K562 (cell line): ENCODE results near the gene HELZ. TPM values are rescaled to one million over a fixed set of nuclear protein-coding genes. Genes with fewer than 3 reads are reported as not detected.
A peak's percentile ranks its signal among the peaks of the same experiment; 100 is the strongest.

Source experiments
- ATAC-seq: fragments of 200-7000 bp; cut with Tn5 transposase; 3 replicates; pipeline ENCODE4 v1.9.1; 2020; ENCODE audit warnings: moderate library complexity
- BruUV-seq: library from RNA; stranded (reverse); fragments of 400-500 nt; replicated peaks from 2 replicates; lab custom pipeline; 2021; lab: Mats Ljungman, UMichigan
- CTCF ChIA-PET: fragments of 300-600 bp; formaldehyde crosslinking; extraction: SDS; loops from one replicate; lab custom pipeline; 2021; ENCODE audit warnings: low intra/inter-chr PET ratio; lab: Yijun Ruan, JAX
- POLR2A ChIA-PET: fragments of 300-600, 350-650 bp; sonication (Branson Sonifier 250); formaldehyde crosslinking; extraction: SDS; loops from one replicate; lab custom pipeline; 2021; ENCODE audit warnings: antibody characterized with exemption, inconsistent platforms; lab: Yijun Ruan, JAX
- DNase-seq, 4 experiments: peaks; one replicate each; pipeline versions ENCODE4 v3.0.0 to v3.0.0-alpha.2; 2011 to 2018; ENCODE audit warnings: low spot score in 3 of 4, mixed read lengths in 3 of 4; ENCODE audit errors: extremely low read depth in 1 of 4
- FAIRE-seq: peaks from 2 replicates; lab custom pipeline; 2011; peaks lifted over from hg19 to GRCh38; lab: Jason Lieb, UNC
- H2AFZ ChIP-seq: 2 replicates; pipeline ENCODE4 v1.6.0; 2011; ENCODE audit warnings: low read depth, low read length, control low read depth, inconsistent platforms
- H3K27ac ChIP-seq: fragments of 200-600 bp; 3 replicates; pipeline ENCODE4 v1.8.0; 2011; ENCODE audit warnings: low read depth, mild to moderate bottlenecking, control low read depth, inconsistent platforms, low read length, moderate library complexity, mixed read lengths; ENCODE audit errors: extremely low read depth
- H3K27me3 ChIP-seq, 2 experiments: fragments of 300-600 bp in 1 of 2; 2 replicates in 1 of 2; 3 replicates in 1 of 2; pipeline versions ENCODE4 v1.6.0 to v1.8.0; 2011; ENCODE audit warnings: inconsistent platforms in 2 of 2, low read length in 2 of 2, mild to moderate bottlenecking in 1 of 2, mixed read lengths in 1 of 2, moderate library complexity in 1 of 2; ENCODE audit not compliant: control insufficient read depth in 2 of 2, insufficient read depth in 2 of 2
- H3K36me3 ChIP-seq: fragments of 300-600 bp; 3 replicates; pipeline ENCODE4 v1.8.0; 2011; ENCODE audit warnings: mild to moderate bottlenecking, low read length, inconsistent platforms; ENCODE audit not compliant: control insufficient read depth, insufficient read depth
- H3K4me1 ChIP-seq, 2 experiments: fragments of 200-600 bp in 1 of 2; replicated peaks in 1 of 2; 2 replicates in 1 of 2; 3 replicates in 1 of 2; pipeline versions ENCODE4 v1.5.1 to v1.8.0; 2011; ENCODE audit warnings: inconsistent platforms in 2 of 2, low read length in 2 of 2, mild to moderate bottlenecking in 1 of 2, mixed read lengths in 1 of 2, moderate library complexity in 1 of 2; ENCODE audit not compliant: control insufficient read depth in 2 of 2, insufficient read depth in 2 of 2
- H3K4me2 ChIP-seq: 2 replicates; pipeline ENCODE4 v1.6.1; 2011; ENCODE audit warnings: low read length, control low read depth, inconsistent platforms, mixed read lengths; ENCODE audit not compliant: insufficient read depth
- H3K4me3 ChIP-seq: fragments of 200-600 bp; sonication (generic), shearing (Covaris generic); 2 replicates; pipeline ENCODE4 v1.5.1; 2016; ENCODE audit warnings: control low read depth, inconsistent platforms
- H3K79me2 ChIP-seq: fragments of 200-600 bp; 3 replicates; pipeline ENCODE4 v1.8.0; 2011; ENCODE audit warnings: low read length, inconsistent platforms; ENCODE audit not compliant: control insufficient read depth, insufficient read depth
- H3K9ac ChIP-seq, 2 experiments: 2 replicates each; pipeline versions ENCODE4 v1.6.0 to v1.6.1; 2011; ENCODE audit warnings: low read depth in 2 of 2, low read length in 2 of 2, control low read depth in 1 of 2, inconsistent platforms in 1 of 2, mild to moderate bottlenecking in 1 of 2, mixed read lengths in 1 of 2; ENCODE audit not compliant: insufficient read depth in 1 of 2
- H3K9me1 ChIP-seq: one replicate; pipeline ENCODE4 v1.6.0; 2011; ENCODE audit warnings: inconsistent platforms, mild to moderate bottlenecking, low read length, moderate library complexity; ENCODE audit not compliant: control insufficient read depth, insufficient read depth
- H3K9me3 ChIP-seq: replicated peaks from 2 replicates; pipeline ENCODE4 v1.5.1; 2011; ENCODE audit warnings: low read depth, low read length, inconsistent platforms; ENCODE audit not compliant: control insufficient read depth, insufficient read depth
- H4K20me1 ChIP-seq: replicated peaks from 2 replicates; pipeline ENCODE4 v1.6.1; 2011; ENCODE audit warnings: low read length, inconsistent platforms, mixed read lengths; ENCODE audit not compliant: control insufficient read depth, insufficient read depth
- CEBPB ChIP-seq: fragments of 450-650 bp; IDR thresholded peaks from 2 replicates; pipeline ENCODE4 v1.6.1; 2016; ENCODE audit warnings: missing genetic modification characterization, missing compliant biosample characterization
- CEBPG ChIP-seq, 3 experiments: fragments of 200-800 bp in 1 of 3; sonication (Bioruptor generic) in 1 of 3; sonication (generic) in 1 of 3; formaldehyde crosslinking in 1 of 3; IDR thresholded peaks in 2 of 3; conservative IDR thresholded peaks in 1 of 3; 2 replicates each; pipeline versions ENCODE4 v1.6.1 to v1.8.0; 2016 to 2022; ENCODE audit warnings: missing compliant biosample characterization in 2 of 3, missing genetic modification characterization in 2 of 3, mild to moderate bottlenecking in 1 of 3, missing genetic modification reagents in 1 of 3
- EHMT2 ChIP-seq: fragments of 450-650 bp; IDR thresholded peaks from 2 replicates; pipeline ENCODE4 v1.6.1; 2018; ENCODE audit warnings: antibody characterized with exemption
- EZH2 ChIP-seq: IDR thresholded peaks from 2 replicates; pipeline ENCODE4 v1.6.1; 2012; ENCODE audit warnings: low read depth, mild to moderate bottlenecking, inconsistent platforms, low read length, borderline replicate concordance
- HNRNPLL ChIP-seq: fragments of 200-400 bp; formaldehyde crosslinking; IDR thresholded peaks from 2 replicates; pipeline ENCODE4 v1.6.1; 2017; ENCODE audit warnings: low read length, low read depth, mild to moderate bottlenecking; ENCODE audit not compliant: poor library complexity, severe bottlenecking
- HOXB6 ChIP-seq: fragments of 250-450 bp; sonication (Bioruptor Pico); IDR thresholded peaks from 2 replicates; pipeline ENCODE4 v1.5.1; 2022; ENCODE audit warnings: mild to moderate bottlenecking, borderline replicate concordance
- ILF3 ChIP-seq: fragments of 450-650 bp; IDR thresholded peaks from 2 replicates; pipeline ENCODE4 v1.6.1; 2018; ENCODE audit warnings: antibody characterized with exemption, mild to moderate bottlenecking, moderate library complexity, borderline replicate concordance
- MECOM ChIP-seq: fragments of 250-450 bp; sonication (Bioruptor Pico); IDR thresholded peaks from 2 replicates; pipeline ENCODE4 v1.8.0; 2022; ENCODE audit warnings: inconsistent platforms
- MIER1 ChIP-seq: fragments of 450-650 bp; IDR thresholded peaks from 2 replicates; pipeline ENCODE4 v1.6.1; 2016; ENCODE audit warnings: antibody characterized with exemption, mild to moderate bottlenecking, low read depth
- U2AF1 ChIP-seq: fragments of 200-400 bp; formaldehyde crosslinking; optimal IDR thresholded peaks from 2 replicates; pipeline ENCODE3; 2017; ENCODE audit warnings: mild to moderate bottlenecking, low read depth, low read length, moderate library complexity
- ZNF124 ChIP-seq: sonication (generic); formaldehyde crosslinking; IDR thresholded peaks from 2 replicates; pipeline ENCODE4 v1.8.1; 2022; ENCODE audit warnings: missing genetic modification reagents
- ZNF408 ChIP-seq: fragments of 250-450 bp; sonication (Bioruptor Pico); IDR thresholded peaks from 2 replicates; pipeline ENCODE4 v1.4.0; 2020; ENCODE audit warnings: low read depth, mild to moderate bottlenecking, moderate library complexity
- WGBS: fragments of 100-300 bp; shearing (Covaris generic); methylation state at CpG from one replicate; pipeline ENCODE4 v1.1.6; 2016; ENCODE audit warnings: low coverage, mixed read lengths; ENCODE audit not compliant: insufficient coverage; ENCODE audit errors: missing lambda C conversion rate; 5-methylcytosine and 5-hydroxymethylcytosine counted together
- in situ Hi-C: fragments of 300-500 bp; cut with MboI; formaldehyde crosslinking; loops from 4 replicates; pipeline ENCODE4 v1.15.0; 2018; ENCODE audit warnings: inconsistent platforms, mixed read lengths
- intact Hi-C: fragments of 100-400 bp; cut with micrococcal nuclease; formaldehyde crosslinking; loops from 2 replicates; pipeline ENCODE4 v1.14.2; 2022
- polyA plus RNA-seq, 8 experiments: library from polyadenylated mRNA; depleted of rRNA in 4 of 8; stranded (reverse) in 5 of 8; unstranded in 3 of 8; fragments of >200 nt; fragmentation: Nextera tagmentation in 2 of 8; fragmentation: Illumina TruSeq in 1 of 8; extraction: Ambion mirVana in 2 of 8; extraction: Trizol in 1 of 8; gene quantifications; 2 replicates each; pipeline versions ENCODE4 v1.2.1 to v1.2.3, GENCODE V29; 2011 to 2014; ENCODE audit warnings: inconsistent platforms in 1 of 8, missing spikeins in 1 of 8
- total RNA-seq, 7 experiments: library from RNA; depleted of rRNA in 6 of 7; stranded (reverse); fragments of >200 nt in 6 of 7; fragmentation: Illumina TruSeq in 2 of 7; extraction: Trizol in 2 of 7; gene quantifications; 2 replicates each; pipeline versions ENCODE4 v1.2.1 to v1.2.3, GENCODE V29; 2011 to 2021; ENCODE audit warnings: low replicate concordance in 1 of 7
- TF ChIP-seq, protein P1 (sequence below): sonication (generic); formaldehyde crosslinking; IDR thresholded peaks from 2 replicates; pipeline ENCODE4 v1.8.0; 2022; ENCODE audit warnings: missing genetic modification reagents, mild to moderate bottlenecking, borderline replicate concordance
- TF ChIP-seq, protein P2 (sequence below): IDR thresholded peaks from 2 replicates; pipeline ENCODE4 v1.6.1; 2012; ENCODE audit warnings: low read depth, low read length, improper control_type of control experiment, borderline replicate concordance

Gene HELZ
- total and polyA plus RNA-seq, 9 of the 15 experiments (the other 6 are each of a cell fraction or from before 2014, with no cell fraction given) = 5.2 to 39.8 (median 17.3) TPM

- H3K36me3 ChIP-seq = peaks cover 55% of the 10 kb centered on the region
- H3K9me3 ChIP-seq = no peaks in the 10 kb centered on the region
- no peak overlapping the region for H3K27ac ChIP-seq
- 68% methylated on average over 2 of the region's 2 CpGs for WGBS
- H3K4me2 ChIP-seq = no peak overlapping the region
- DNase-seq (no peak), FAIRE-seq (no peak), ATAC-seq (no peak)
- intact Hi-C loops = no loop called here
- H2AFZ ChIP-seq = no peak overlapping the region
- no peaks in the 10 kb centered on the region for H4K20me1 ChIP-seq
- H3K79me2 ChIP-seq = no peaks in the 10 kb centered on the region
- no peaks in the 10 kb centered on the region for H3K9me1 ChIP-seq
- no TSS peak for BruUV-seq
- no peak overlapping the region for H3K4me3 ChIP-seq
- TF ChIP-seq CEBPB (tag) (0 out of 2 replicates have a peak, but pooled peaks have one; percentile 13), EHMT2 (no peak), CEBPG (CRISPR knock-in tag; IDR thresholded peaks at IDR 0.05) (no peak), CEBPG (tag; conservative IDR thresholded peaks at IDR 0.05 in 1 of 2, IDR thresholded peaks at IDR 0.05 in 1 of 2) (peak in 1 of 2 experiments; percentile 16; a peak in 1 of 4 replicates)
- CTCF ChIA-PET = no interaction called here
- H3K4me1 ChIP-seq = no peaks in the 10 kb centered on the region; a peak in 1 of 5 replicates
- no peak overlapping the region for H3K9ac ChIP-seq
- in situ Hi-C loops = no loop called here
- POLR2A ChIA-PET = no interaction called here
- no peaks in the 10 kb centered on the region for H3K27me3 ChIP-seq
These were observed 80.7 kb downstream of the HELZ start for GRCh38 chr17:67164302-67164701.

GRCh38 chr17:67162771-67163170 lies 82.2 kb downstream of the HELZ start:
- no TSS peak for BruUV-seq
- Histone ChIP-seq H3K27me3 (no peaks in the 10 kb centered on the region), H3K27ac (no peak overlapping the region), H3K9me1 (no peaks in the 10 kb centered on the region), H3K4me2 (no peak overlapping the region), H4K20me1 (no peaks in the 10 kb centered on the region), H3K9me3 (no peaks in the 10 kb centered on the region), H3K9ac (no peak overlapping the region), H3K4me1 (peaks cover 0 to 9% of the 10 kb centered on the region in 2 experiments; a peak in 3 of 5 replicates), H3K4me3 (no peak overlapping the region), H2AFZ (no peak overlapping the region), H3K79me2 (no peaks in the 10 kb centered on the region), H3K36me3 (peaks cover 56% of the 10 kb centered on the region)
- peak; percentile 51 for FAIRE-seq
- POLR2A ChIA-PET = interaction anchor here (1.0 kb wide), 2 partner anchors 9 to 59 kb away, joined by 3 to 4 read pairs; no protein-coding TSS in a partner anchor
- CTCF ChIA-PET = no interaction called here
- in situ Hi-C loops = no loop called here
- intact Hi-C loops = no loop called here
- DNase-seq = no peak
- ATAC-seq = no peak
- TF ChIP-seq MECOM (CRISPR knock-in tag) (no peak), EZH2 (no peak), U2AF1 (no peak), MIER1 (no peak), ZNF408 (CRISPR knock-in tag) (no peak), ILF3 (no peak), ZNF124 (CRISPR knock-in tag) (no peak), HNRNPLL (no peak), HOXB6 (CRISPR knock-in tag) (no peak)
- TF ChIP-seq, protein P1, sequence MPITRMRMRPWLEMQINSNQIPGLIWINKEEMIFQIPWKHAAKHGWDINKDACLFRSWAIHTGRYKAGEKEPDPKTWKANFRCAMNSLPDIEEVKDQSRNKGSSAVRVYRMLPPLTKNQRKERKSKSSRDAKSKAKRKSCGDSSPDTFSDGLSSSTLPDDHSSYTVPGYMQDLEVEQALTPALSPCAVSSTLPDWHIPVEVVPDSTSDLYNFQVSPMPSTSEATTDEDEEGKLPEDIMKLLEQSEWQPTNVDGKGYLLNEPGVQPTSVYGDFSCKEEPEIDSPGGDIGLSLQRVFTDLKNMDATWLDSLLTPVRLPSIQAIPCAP (CRISPR knock-in tag) = no peak
- TF ChIP-seq, protein P2, sequence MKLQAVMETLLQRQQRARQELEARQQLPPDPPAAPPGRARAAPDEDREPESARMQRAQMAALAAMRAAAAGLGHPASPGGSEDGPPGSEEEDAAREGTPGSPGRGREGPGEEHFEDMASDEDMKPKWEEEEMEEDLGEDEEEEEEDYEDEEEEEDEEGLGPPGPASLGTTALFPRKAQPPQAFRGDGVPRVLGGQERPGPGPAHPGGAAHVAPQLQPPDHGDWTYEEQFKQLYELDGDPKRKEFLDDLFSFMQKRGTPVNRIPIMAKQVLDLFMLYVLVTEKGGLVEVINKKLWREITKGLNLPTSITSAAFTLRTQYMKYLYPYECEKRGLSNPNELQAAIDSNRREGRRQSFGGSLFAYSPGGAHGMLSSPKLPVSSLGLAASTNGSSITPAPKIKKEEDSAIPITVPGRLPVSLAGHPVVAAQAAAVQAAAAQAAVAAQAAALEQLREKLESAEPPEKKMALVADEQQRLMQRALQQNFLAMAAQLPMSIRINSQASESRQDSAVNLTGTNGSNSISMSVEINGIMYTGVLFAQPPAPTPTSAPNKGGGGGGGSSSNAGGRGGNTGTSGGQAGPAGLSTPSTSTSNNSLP = no peak
